GM12891 (cell line): ENCODE results near the gene MRI1.

Experiments
- DNase-seq: peaks from one replicate; pipeline ENCODE4 v3.0.0; 2011; ENCODE audit warnings: low spot score; ENCODE audit not compliant: insufficient read length
- FAIRE-seq: peaks from 2 replicates; lab custom pipeline; 2011; peaks lifted over from hg19 to GRCh38; lab: Jason Lieb, UNC
- PAX5 ChIP-seq: IDR thresholded peaks from 2 replicates; pipeline ENCODE4 v1.6.1; 2011; ENCODE audit warnings: low read length, moderate library complexity, mild to moderate bottlenecking; ENCODE audit not compliant: insufficient read depth, severe bottlenecking
- POLR2A ChIP-seq: IDR thresholded peaks from 2 replicates; pipeline ENCODE4 v1.6.1; 2011; ENCODE audit warnings: low read depth, low read length, control low read depth
- POLR2AphosphoS5 ChIP-seq: IDR thresholded peaks from 2 replicates; pipeline ENCODE4 v1.6.1; 2011; ENCODE audit warnings: low read depth, low read length, control low read depth
- POU2F2 ChIP-seq: IDR thresholded peaks from 2 replicates; pipeline ENCODE4 v1.6.1; 2011; ENCODE audit warnings: low read depth, mild to moderate bottlenecking, control low read depth, low read length, moderate library complexity
- SPI1 ChIP-seq: IDR thresholded peaks from 2 replicates; pipeline ENCODE4 v1.6.1; 2011; ENCODE audit warnings: low read depth, low read length, control low read depth
- TAF1 ChIP-seq: IDR thresholded peaks from 2 replicates; pipeline ENCODE4 v1.6.1; 2011; ENCODE audit warnings: low read depth, low read length, control low read depth

The MRI1 gene

DNA sequence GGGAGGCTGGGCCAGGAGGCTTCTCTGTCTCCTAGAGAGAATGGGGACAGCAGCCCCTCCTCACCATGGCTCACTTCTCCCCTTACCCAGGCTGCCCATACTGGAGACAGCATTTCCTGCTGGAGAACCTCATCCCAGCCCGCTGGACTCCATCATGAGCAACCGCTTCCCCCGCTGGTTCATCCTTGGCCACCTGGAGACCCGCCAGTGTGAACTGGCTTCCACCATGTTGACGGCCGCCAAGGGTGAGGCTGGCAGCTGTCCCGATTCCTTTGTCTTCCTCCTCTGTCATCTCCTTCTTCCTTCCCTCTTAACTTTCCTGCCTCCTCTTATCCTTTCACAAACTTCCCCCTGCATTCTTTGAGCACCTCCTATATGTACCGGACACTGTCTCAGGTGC is 58.9 kb downstream of the MRI1 start:
- DNase-seq = no peak
- no peak for FAIRE-seq
- TF ChIP-seq POU2F2 = no peak
- TF ChIP-seq POLR2AphosphoS5 = no peak
- TF ChIP-seq POLR2A = no peak
- no peak for TF ChIP-seq PAX5
- no peak for TF ChIP-seq SPI1
- TF ChIP-seq TAF1 = no peak
